ENCODE measurements around the gene AIP. TPM values are rescaled to one million over a fixed set of nuclear protein-coding genes. Genes with fewer than 3 reads are reported as not detected.

The AIP gene
- total RNA-seq, 1 experiment from 2014 or later, result 171 TPM

DNA sequence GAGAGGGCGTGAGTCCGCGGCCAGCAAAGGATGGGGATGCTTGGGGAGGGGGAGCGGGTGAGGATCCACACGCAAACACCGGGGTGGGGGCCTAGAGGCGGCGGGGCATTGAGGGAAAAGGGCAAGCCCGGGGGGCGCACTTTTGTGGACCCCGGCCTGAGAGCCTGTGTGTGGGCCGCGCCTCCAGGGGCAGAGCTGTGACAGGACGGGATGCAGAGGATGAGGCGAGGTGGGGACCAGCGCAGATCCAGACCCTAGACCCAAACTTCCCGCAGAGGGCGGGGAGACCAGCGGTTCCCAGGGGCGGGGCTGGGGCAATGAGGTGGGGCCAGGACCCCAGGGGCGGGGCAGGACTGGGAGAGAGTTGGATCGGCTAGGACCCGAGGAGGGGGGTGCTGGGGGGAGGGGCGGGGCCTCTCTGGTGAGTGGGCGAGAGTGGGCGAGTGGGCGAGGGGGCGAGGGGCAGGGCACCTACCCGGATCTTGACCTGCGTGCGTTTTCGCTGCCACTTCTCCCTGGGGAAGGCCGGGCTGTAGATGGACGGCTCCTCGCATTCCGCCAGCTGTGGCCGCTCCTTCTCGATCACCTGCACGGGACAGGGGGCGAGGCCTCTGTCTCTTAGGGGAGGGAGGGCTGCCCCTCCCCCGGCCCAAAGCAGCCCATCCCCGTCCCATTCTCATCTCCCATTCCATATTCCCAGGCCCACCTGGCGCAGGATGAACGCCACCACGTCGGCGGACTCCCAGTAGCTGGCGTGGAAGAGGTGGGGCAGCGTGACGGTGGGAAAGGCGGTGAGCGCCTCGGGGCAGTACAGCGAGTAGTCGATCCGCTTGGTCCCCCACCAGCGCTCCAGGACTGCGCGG, 11.8 kb downstream of the AIP start:
- Histone ChIP-seq H3K27ac (ENCODE audit: low read length) (no peak overlapping the region), H3K36me3 (ENCODE audit: low read depth, low read length) (no peaks in the 10 kb centered on the region; the same call in 1 of the 2 replicates), H3K4me2 (ENCODE audit: low read length) (no peak overlapping the region), H3K9ac (ENCODE audit: low read length) (no peak overlapping the region), H3K4me3 (ENCODE audit: low read length) (no peak overlapping the region), H2AFZ (ENCODE audit: low read length) (no peak overlapping the region), H3F3A (ENCODE audit: low read length, unreplicated experiment) (no peaks in the 10 kb centered on the region), H3K79me2 (ENCODE audit: low read length) (no peaks in the 10 kb centered on the region), H4K20me1 (ENCODE audit: low read length) (no peaks in the 10 kb centered on the region), H3K9me2 (replicated peaks; ENCODE audit: low read length) (no peaks in the 10 kb centered on the region), H3K4me1 (ENCODE audit: insufficient read depth, low read length) (no peaks in the 10 kb centered on the region), H3K9me3 (ENCODE audit: low read length) (no peaks in the 10 kb centered on the region), H3K27me3 (ENCODE audit: low read length) (no peaks in the 10 kb centered on the region)
- intact Hi-C loops (cut with micrococcal nuclease), result no loop called here
- POLR2A ChIA-PET (ENCODE audit: unreplicated experiment), result interaction anchor here (0.7 kb wide), 1 partner anchor 88 kb away, joined by 3 read pairs; no protein-coding TSS in a partner anchor
- ATAC-seq (no peak), DNase-seq (no peak)
- CTCF ChIA-PET, result no interaction called here
- BruUV-seq (replicated peaks), result no TSS peak
- TF ChIP-seq EZH2phosphoT487 (IDR thresholded peaks at IDR 0.05; ENCODE audit: borderline replicate concordance, low read length) (no peak), CTCF (conservative IDR thresholded peaks at IDR 0.05; ENCODE audit: low read depth, low read length) (no peak), EZH2 (IDR thresholded peaks at IDR 0.05; ENCODE audit: low read length, unreplicated experiment) (no peak)

- BruUV-seq (replicated peaks), result no TSS peak
Measured at GRCh38 chr11:67495234-67496005, 12.6 kb downstream of the AIP start.

GRCh38 chr11:67496113-67496512, 13.3 kb downstream of the AIP start:
- Histone ChIP-seq H3K79me2 (ENCODE audit: low read length) (no peaks in the 10 kb centered on the region), H3K27ac (ENCODE audit: low read length) (no peak overlapping the region), H3K4me3 (ENCODE audit: low read length) (no peak overlapping the region), H3K4me1 (ENCODE audit: insufficient read depth, low read length) (no peaks in the 10 kb centered on the region), H4K20me1 (ENCODE audit: low read length) (no peaks in the 10 kb centered on the region; the same call in 1 of the 2 replicates), H3K9me3 (ENCODE audit: low read length) (no peaks in the 10 kb centered on the region), H3K27me3 (ENCODE audit: low read length) (no peaks in the 10 kb centered on the region), H2AFZ (ENCODE audit: low read length) (no peak overlapping the region), H3K4me2 (ENCODE audit: low read length) (no peak overlapping the region), H3F3A (ENCODE audit: low read length, unreplicated experiment) (no peaks in the 10 kb centered on the region), H3K9me2 (replicated peaks; ENCODE audit: low read length) (no peaks in the 10 kb centered on the region), H3K9ac (ENCODE audit: low read length) (no peak overlapping the region), H3K36me3 (ENCODE audit: low read depth, low read length) (no peaks in the 10 kb centered on the region; the same call in 1 of the 2 replicates)
- ATAC-seq, result no peak
- intact Hi-C loops (cut with micrococcal nuclease), result no loop called here
- no peak for DNase-seq
- CTCF ChIA-PET, result no interaction called here
- TF ChIP-seq EZH2phosphoT487 (IDR thresholded peaks at IDR 0.05; ENCODE audit: borderline replicate concordance, low read length) (no peak), EZH2 (IDR thresholded peaks at IDR 0.05; ENCODE audit: low read length, unreplicated experiment) (no peak), CTCF (conservative IDR thresholded peaks at IDR 0.05; ENCODE audit: low read depth, low read length) (no peak)
- BruUV-seq (replicated peaks), result no TSS peak
- POLR2A ChIA-PET (ENCODE audit: unreplicated experiment), result no interaction called here

More at GRCh38 chr11:67495234-67496005, 12.6 kb downstream of the AIP start:
- TF ChIP-seq EZH2phosphoT487 (IDR thresholded peaks at IDR 0.05; ENCODE audit: borderline replicate concordance, low read length), result no peak
- no peaks in the 10 kb centered on the region for H3K9me3 ChIP-seq (ENCODE audit: low read length)
- ATAC-seq (no peak), DNase-seq (no peak)
- ChIA-PET POLR2A (ENCODE audit: unreplicated experiment) (interaction anchor here (0.7 kb wide), 1 partner anchor 88 kb away, joined by 3 read pairs; no protein-coding TSS in a partner anchor), CTCF (no interaction called here)
- no peaks in the 10 kb centered on the region for H3K79me2 ChIP-seq (ENCODE audit: low read length)
- H3K9me2 ChIP-seq (replicated peaks; ENCODE audit: low read length), result no peaks in the 10 kb centered on the region
- no peak overlapping the region for H3K27ac ChIP-seq (ENCODE audit: low read length)
- H3K9ac ChIP-seq (ENCODE audit: low read length), result no peak overlapping the region
- H3K36me3 ChIP-seq (ENCODE audit: low read depth, low read length), result no peaks in the 10 kb centered on the region; the same call in 1 of the 2 replicates
- no peaks in the 10 kb centered on the region for H4K20me1 ChIP-seq (ENCODE audit: low read length)
- H3K4me1 ChIP-seq (ENCODE audit: insufficient read depth, low read length), result no peaks in the 10 kb centered on the region
- H3K27me3 ChIP-seq (ENCODE audit: low read length), result no peaks in the 10 kb centered on the region
- intact Hi-C loops (cut with micrococcal nuclease), result no loop called here
- no peak overlapping the region for H2AFZ ChIP-seq (ENCODE audit: low read length)
- no peak overlapping the region for H3K4me3 ChIP-seq (ENCODE audit: low read length)
- no peaks in the 10 kb centered on the region for H3F3A ChIP-seq (ENCODE audit: low read length, unreplicated experiment)
- no peak overlapping the region for H3K4me2 ChIP-seq (ENCODE audit: low read length)
